NCI-H345 (cell line): ENCODE data around the gene HDAC6.
A peak's percentile ranks its signal among the peaks of the same experiment; 100 is the strongest.
"Not testable (repeated sequence)": the region's sequence is repeated elsewhere in the genome, so short reads cannot be mapped to it uniquely, and the experiment has no call there.

ENCODE experiments used
- DNase-seq: peaks from one replicate; lab custom pipeline; 2025; lab: John Stamatoyannopoulos, UW

HDAC6 gene

GRCh38 chrX:48789366-48790220, 12.3 kb upstream of the HDAC6 start:
- DNase-seq, result no peak

GRCh38 chrX:48790477-48790876, 11.4 kb upstream of the HDAC6 start:
- DNase-seq, result no peak

- DNase-seq, result no peak
These were observed 10.6 kb upstream of the HDAC6 start for GRCh38 chrX:48791063-48791820.

GRCh38 chrX:48792219-48792618, 9.6 kb upstream of the HDAC6 start:
- no peak for DNase-seq

- no peak for DNase-seq
These were observed 7.9 kb upstream of the HDAC6 start for GRCh38 chrX:48793935-48794334.

GRCh38 chrX:48794340-48794910, 7.4 kb upstream of the HDAC6 start:
- no peak for DNase-seq

GRCh38 chrX:48794911-48795515, 6.9 kb upstream of the HDAC6 start:
- DNase-seq, result no peak

- DNase-seq, result no peak
These were observed 3.5 kb upstream of the HDAC6 start for GRCh38 chrX:48798318-48798717.

- DNase-seq, result no peak
These were observed 1.1 kb upstream of the HDAC6 start for GRCh38 chrX:48800574-48801279.

GRCh38 chrX:48802089-48802904, 430 bp downstream of the HDAC6 start:
- DNase-seq, result peak; percentile 79

- no peak for DNase-seq
These were observed 986 bp downstream of the HDAC6 start for GRCh38 chrX:48802905-48803200.

GRCh38 chrX:48806081-48806480, 4.2 kb downstream of the HDAC6 start:
- no peak for DNase-seq

GRCh38 chrX:48813644-48814043, 11.8 kb downstream of the HDAC6 start:
- DNase-seq, result no peak

- DNase-seq, result no peak
These were observed 12.9 kb downstream of the HDAC6 start for GRCh38 chrX:48814722-48815121.

GRCh38 chrX:48815266-48815665, 13.4 kb downstream of the HDAC6 start:
- DNase-seq, result no peak

GRCh38 chrX:48816014-48816810, 14.3 kb downstream of the HDAC6 start:
- no peak for DNase-seq

- no peak for DNase-seq
These were observed 16.2 kb downstream of the HDAC6 start for GRCh38 chrX:48818098-48818497.

- no peak for DNase-seq
These were observed 17.0 kb downstream of the HDAC6 start for GRCh38 chrX:48818866-48819265.

GRCh38 chrX:48819394-48819793, 17.5 kb downstream of the HDAC6 start:
- not testable (repeated sequence) for DNase-seq

- no peak for DNase-seq
These were observed 21.2 kb downstream of the HDAC6 start for GRCh38 chrX:48823053-48823452.
